K562 (cell line): Measurements from ENCODE around the gene PSMD2. TPM values are rescaled to one million over a fixed set of nuclear protein-coding genes. Genes with fewer than 3 reads are reported as not detected.

Experiments
- ATAC-seq: fragments of 200-7000 bp; cut with Tn5 transposase; 3 replicates; pipeline ENCODE4 v1.9.1; 2020; ENCODE audit warnings: moderate library complexity
- BruUV-seq: library from RNA; stranded (reverse); fragments of 400-500 nt; replicated peaks from 2 replicates; lab custom pipeline; 2021; lab: Mats Ljungman, UMichigan
- CTCF ChIA-PET: fragments of 300-600 bp; formaldehyde crosslinking; extraction: SDS; loops from one replicate; lab custom pipeline; 2021; ENCODE audit warnings: low intra/inter-chr PET ratio; lab: Yijun Ruan, JAX
- POLR2A ChIA-PET: fragments of 300-600, 350-650 bp; sonication (Branson Sonifier 250); formaldehyde crosslinking; extraction: SDS; loops from one replicate; lab custom pipeline; 2021; ENCODE audit warnings: antibody characterized with exemption, inconsistent platforms; lab: Yijun Ruan, JAX
- DNase-seq, 4 experiments: peaks; one replicate each; pipeline versions ENCODE4 v3.0.0 to v3.0.0-alpha.2; 2011 to 2018; ENCODE audit warnings: low spot score in 3 of 4, mixed read lengths in 3 of 4; ENCODE audit errors: extremely low read depth in 1 of 4
- FAIRE-seq: peaks from 2 replicates; lab custom pipeline; 2011; peaks lifted over from hg19 to GRCh38; lab: Jason Lieb, UNC
- H2AFZ ChIP-seq: 2 replicates; pipeline ENCODE4 v1.6.0; 2011; ENCODE audit warnings: low read depth, low read length, control low read depth, inconsistent platforms
- H3K27ac ChIP-seq: fragments of 200-600 bp; 3 replicates; pipeline ENCODE4 v1.8.0; 2011; ENCODE audit warnings: low read depth, mild to moderate bottlenecking, control low read depth, inconsistent platforms, low read length, moderate library complexity, mixed read lengths; ENCODE audit errors: extremely low read depth
- H3K27me3 ChIP-seq, 2 experiments: fragments of 300-600 bp in 1 of 2; 2 replicates in 1 of 2; 3 replicates in 1 of 2; pipeline versions ENCODE4 v1.6.0 to v1.8.0; 2011; ENCODE audit warnings: inconsistent platforms in 2 of 2, low read length in 2 of 2, mild to moderate bottlenecking in 1 of 2, mixed read lengths in 1 of 2, moderate library complexity in 1 of 2; ENCODE audit not compliant: control insufficient read depth in 2 of 2, insufficient read depth in 2 of 2
- H3K36me3 ChIP-seq: fragments of 300-600 bp; 3 replicates; pipeline ENCODE4 v1.8.0; 2011; ENCODE audit warnings: mild to moderate bottlenecking, low read length, inconsistent platforms; ENCODE audit not compliant: control insufficient read depth, insufficient read depth
- H3K4me1 ChIP-seq, 2 experiments: fragments of 200-600 bp in 1 of 2; replicated peaks in 1 of 2; 2 replicates in 1 of 2; 3 replicates in 1 of 2; pipeline versions ENCODE4 v1.5.1 to v1.8.0; 2011; ENCODE audit warnings: inconsistent platforms in 2 of 2, low read length in 2 of 2, mild to moderate bottlenecking in 1 of 2, mixed read lengths in 1 of 2, moderate library complexity in 1 of 2; ENCODE audit not compliant: control insufficient read depth in 2 of 2, insufficient read depth in 2 of 2
- H3K4me2 ChIP-seq: 2 replicates; pipeline ENCODE4 v1.6.1; 2011; ENCODE audit warnings: low read length, control low read depth, inconsistent platforms, mixed read lengths; ENCODE audit not compliant: insufficient read depth
- H3K4me3 ChIP-seq: fragments of 200-600 bp; sonication (generic), shearing (Covaris generic); 2 replicates; pipeline ENCODE4 v1.5.1; 2016; ENCODE audit warnings: control low read depth, inconsistent platforms
- H3K79me2 ChIP-seq: fragments of 200-600 bp; 3 replicates; pipeline ENCODE4 v1.8.0; 2011; ENCODE audit warnings: low read length, inconsistent platforms; ENCODE audit not compliant: control insufficient read depth, insufficient read depth
- H3K9ac ChIP-seq, 2 experiments: 2 replicates each; pipeline versions ENCODE4 v1.6.0 to v1.6.1; 2011; ENCODE audit warnings: low read depth in 2 of 2, low read length in 2 of 2, control low read depth in 1 of 2, inconsistent platforms in 1 of 2, mild to moderate bottlenecking in 1 of 2, mixed read lengths in 1 of 2; ENCODE audit not compliant: insufficient read depth in 1 of 2
- H3K9me1 ChIP-seq: one replicate; pipeline ENCODE4 v1.6.0; 2011; ENCODE audit warnings: inconsistent platforms, mild to moderate bottlenecking, low read length, moderate library complexity; ENCODE audit not compliant: control insufficient read depth, insufficient read depth
- H3K9me3 ChIP-seq: replicated peaks from 2 replicates; pipeline ENCODE4 v1.5.1; 2011; ENCODE audit warnings: low read depth, low read length, inconsistent platforms; ENCODE audit not compliant: control insufficient read depth, insufficient read depth
- H4K20me1 ChIP-seq: replicated peaks from 2 replicates; pipeline ENCODE4 v1.6.1; 2011; ENCODE audit warnings: low read length, inconsistent platforms, mixed read lengths; ENCODE audit not compliant: control insufficient read depth, insufficient read depth
- CBX8 ChIP-seq: fragments of 200-600 bp; sonication (generic); IDR thresholded peaks from 2 replicates; pipeline ENCODE4 v1.6.1; 2012; ENCODE audit warnings: borderline replicate concordance, mixed run types, low read depth, mild to moderate bottlenecking, moderate library complexity, mixed read lengths, low read length, control low read depth, inconsistent platforms; ENCODE audit not compliant: poor library complexity, severe bottlenecking; ENCODE audit errors: extremely low read depth
- EGR1 ChIP-seq: fragments of 450-650 bp; conservative IDR thresholded peaks from 2 replicates; pipeline ENCODE4 v1.6.1; 2017; ENCODE audit warnings: mild to moderate bottlenecking
- RAD21 ChIP-seq, 2 experiments: fragments of 250-450 bp in 1 of 2; fragments of 450-650 bp in 1 of 2; sonication (Bioruptor Pico) in 1 of 2; formaldehyde crosslinking in 1 of 2; IDR thresholded peaks in 1 of 2; conservative IDR thresholded peaks in 1 of 2; 2 replicates each; pipeline versions ENCODE4 v1.4.0 to v1.8.0; 2020 to 2022; ENCODE audit warnings: mild to moderate bottlenecking in 2 of 2, moderate library complexity in 1 of 2
- SMC3 ChIP-seq: conservative IDR thresholded peaks from 2 replicates; pipeline ENCODE4 v1.6.1; 2011; ENCODE audit warnings: low read depth, low read length, improper control_type of control experiment; ENCODE audit not compliant: insufficient read depth
- ZBED1 ChIP-seq: IDR thresholded peaks from 2 replicates; pipeline ENCODE4 v1.6.1; 2014
- ZBTB7A ChIP-seq: IDR thresholded peaks from 2 replicates; pipeline ENCODE4 v1.6.1; 2011; ENCODE audit warnings: low read depth, mild to moderate bottlenecking, low read length, moderate library complexity, borderline replicate concordance; ENCODE audit not compliant: control insufficient read depth
- WGBS: fragments of 100-300 bp; shearing (Covaris generic); methylation state at CpG from one replicate; pipeline ENCODE4 v1.1.6; 2016; ENCODE audit warnings: low coverage, mixed read lengths; ENCODE audit not compliant: insufficient coverage; ENCODE audit errors: missing lambda C conversion rate; 5-methylcytosine and 5-hydroxymethylcytosine counted together
- in situ Hi-C: fragments of 300-500 bp; cut with MboI; formaldehyde crosslinking; loops from 4 replicates; pipeline ENCODE4 v1.15.0; 2018; ENCODE audit warnings: inconsistent platforms, mixed read lengths
- intact Hi-C: fragments of 100-400 bp; cut with micrococcal nuclease; formaldehyde crosslinking; loops from 2 replicates; pipeline ENCODE4 v1.14.2; 2022
- polyA plus RNA-seq, 8 experiments: library from polyadenylated mRNA; depleted of rRNA in 4 of 8; stranded (reverse) in 5 of 8; unstranded in 3 of 8; fragments of >200 nt; fragmentation: Nextera tagmentation in 2 of 8; fragmentation: Illumina TruSeq in 1 of 8; extraction: Ambion mirVana in 2 of 8; extraction: Trizol in 1 of 8; gene quantifications; 2 replicates each; pipeline versions ENCODE4 v1.2.1 to v1.2.3, GENCODE V29; 2011 to 2014; ENCODE audit warnings: inconsistent platforms in 1 of 8, missing spikeins in 1 of 8
- total RNA-seq, 7 experiments: library from RNA; depleted of rRNA in 6 of 7; stranded (reverse); fragments of >200 nt in 6 of 7; fragmentation: Illumina TruSeq in 2 of 7; extraction: Trizol in 2 of 7; gene quantifications; 2 replicates each; pipeline versions ENCODE4 v1.2.1 to v1.2.3, GENCODE V29; 2011 to 2021; ENCODE audit warnings: low replicate concordance in 1 of 7
- TF ChIP-seq, protein P1 (sequence below): fragments of 200-800 bp; sonication (Bioruptor generic); IDR thresholded peaks from 2 replicates; pipeline ENCODE4 v1.6.1; 2017; ENCODE audit warnings: missing genetic modification characterization, missing compliant biosample characterization
- TF ChIP-seq, protein P2 (sequence below), 3 experiments: IDR thresholded peaks in 2 of 3; conservative IDR thresholded peaks in 1 of 3; 2 replicates each; pipeline ENCODE4 v1.5.1; 2011 to 2012; ENCODE audit warnings: low read length in 3 of 3, mild to moderate bottlenecking in 3 of 3, control low read depth in 2 of 3, improper control_type of control experiment in 1 of 3, inconsistent platforms in 1 of 3, low read depth in 1 of 3, mixed read lengths in 1 of 3, moderate library complexity in 1 of 3; ENCODE audit not compliant: insufficient read depth in 2 of 3
- TF ChIP-seq, protein P3 (sequence below): sonication (generic); formaldehyde crosslinking; IDR thresholded peaks from 2 replicates; pipeline ENCODE4 v1.9.0; 2022; ENCODE audit warnings: mild to moderate bottlenecking, missing genetic modification reagents
- TF ChIP-seq, protein P4 (sequence below), 3 experiments: fragments of 200-800 bp in 1 of 3; sonication (Bioruptor generic) in 1 of 3; sonication (generic) in 1 of 3; formaldehyde crosslinking in 1 of 3; IDR thresholded peaks; 2 replicates each; pipeline versions ENCODE4 v1.6.1 to v1.8.0; 2016 to 2022; ENCODE audit warnings: mild to moderate bottlenecking in 2 of 3, missing compliant biosample characterization in 2 of 3, missing genetic modification characterization in 2 of 3, missing genetic modification reagents in 1 of 3

The PSMD2 gene
- total and polyA plus RNA-seq, 9 of the 15 experiments (the other 6 are each of a cell fraction or from before 2014, with no cell fraction given), result 152 to 484 (median 295) TPM

DNA sequence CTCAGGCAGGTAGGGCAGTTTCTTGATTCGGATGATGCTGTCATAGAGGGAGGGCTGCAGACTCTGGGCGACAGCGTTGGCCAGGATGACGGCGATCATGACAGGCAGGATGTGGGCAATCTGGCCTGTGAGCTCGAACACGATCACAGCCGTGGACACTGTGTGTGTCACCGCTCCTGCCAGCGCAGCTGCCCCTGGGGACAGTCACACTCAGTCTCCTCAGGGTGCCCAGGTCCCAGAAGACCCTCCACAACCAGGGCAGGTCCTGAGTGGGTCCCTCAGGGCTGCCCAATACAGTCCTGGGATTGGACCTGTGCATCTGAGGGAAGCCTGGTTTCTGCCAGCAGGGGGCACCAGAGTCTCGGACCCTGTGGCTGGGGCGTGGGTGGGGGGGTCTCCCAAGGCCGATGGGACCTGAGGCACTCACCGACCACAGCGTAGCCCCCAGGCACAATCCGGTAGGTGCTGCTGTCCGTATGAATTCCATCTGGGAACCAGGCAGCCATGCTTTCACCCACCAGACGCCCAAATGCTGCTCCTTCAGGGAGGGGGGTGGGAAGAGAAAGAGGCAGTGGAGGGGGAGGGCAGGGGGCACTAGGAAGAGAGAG lies 55.2 kb downstream of the PSMD2 start:
- Histone ChIP-seq H3K9me3 (no peaks in the 10 kb centered on the region), H3K36me3 (peaks cover 89% of the 10 kb centered on the region; the same call in 2 of the 3 replicates), H3K9ac (peak overlapping the region in 1 of 2 experiments; percentile 66; a peak in 1 of 4 replicates), H4K20me1 (no peaks in the 10 kb centered on the region), H3K4me3 (no peak overlapping the region), H2AFZ (peak overlapping the region; percentile 67; the same call in 1 of the 2 replicates), H3K4me2 (no peak overlapping the region), H3K27me3 (no peaks in the 10 kb centered on the region), H3K27ac (no peak overlapping the region), H3K9me1 (peaks cover 5% of the 10 kb centered on the region), H3K79me2 (peaks cover under 1% of the 10 kb centered on the region; the same call in 2 of the 3 replicates), H3K4me1 (peaks cover 27 to 66% of the 10 kb centered on the region in 2 experiments; a peak in 4 of 5 replicates)
- in situ Hi-C loops, result no loop called here
- BruUV-seq, result no TSS peak
- ATAC-seq (peak; percentile 89), FAIRE-seq (peak; percentile 78), DNase-seq (peak; percentile 73 to 79 (median 76))
- 15% methylated on average over 11 of the region's 18 CpGs for WGBS
- intact Hi-C loops, result no loop called here
- CTCF ChIA-PET, result no interaction called here
- POLR2A ChIA-PET, result interaction anchor here (0.6 to 1.2 kb wide), 5 partner anchors 9 to 1469 kb away, joined by 3 to 6 read pairs (median 4); no protein-coding TSS in a partner anchor
- TF ChIP-seq RAD21 (CRISPR knock-in tag; conservative IDR thresholded peaks at IDR 0.05 in 1 of 2, IDR thresholded peaks at IDR 0.05 in 1 of 2) (peak; percentile 38 to 61), SMC3 (0 out of 2 replicates have a peak, but pooled peaks have one; percentile 25), CBX8 (no peak), ZBED1 (no peak), ZBTB7A (peak; percentile 95), EGR1 (peak; percentile 91)
- TF ChIP-seq, protein P1, sequence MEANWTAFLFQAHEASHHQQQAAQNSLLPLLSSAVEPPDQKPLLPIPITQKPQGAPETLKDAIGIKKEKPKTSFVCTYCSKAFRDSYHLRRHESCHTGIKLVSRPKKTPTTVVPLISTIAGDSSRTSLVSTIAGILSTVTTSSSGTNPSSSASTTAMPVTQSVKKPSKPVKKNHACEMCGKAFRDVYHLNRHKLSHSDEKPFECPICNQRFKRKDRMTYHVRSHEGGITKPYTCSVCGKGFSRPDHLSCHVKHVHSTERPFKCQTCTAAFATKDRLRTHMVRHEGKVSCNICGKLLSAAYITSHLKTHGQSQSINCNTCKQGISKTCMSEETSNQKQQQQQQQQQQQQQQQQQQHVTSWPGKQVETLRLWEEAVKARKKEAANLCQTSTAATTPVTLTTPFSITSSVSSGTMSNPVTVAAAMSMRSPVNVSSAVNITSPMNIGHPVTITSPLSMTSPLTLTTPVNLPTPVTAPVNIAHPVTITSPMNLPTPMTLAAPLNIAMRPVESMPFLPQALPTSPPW (CRISPR knock-in tag), result peak; percentile 69
- TF ChIP-seq, protein P2, sequence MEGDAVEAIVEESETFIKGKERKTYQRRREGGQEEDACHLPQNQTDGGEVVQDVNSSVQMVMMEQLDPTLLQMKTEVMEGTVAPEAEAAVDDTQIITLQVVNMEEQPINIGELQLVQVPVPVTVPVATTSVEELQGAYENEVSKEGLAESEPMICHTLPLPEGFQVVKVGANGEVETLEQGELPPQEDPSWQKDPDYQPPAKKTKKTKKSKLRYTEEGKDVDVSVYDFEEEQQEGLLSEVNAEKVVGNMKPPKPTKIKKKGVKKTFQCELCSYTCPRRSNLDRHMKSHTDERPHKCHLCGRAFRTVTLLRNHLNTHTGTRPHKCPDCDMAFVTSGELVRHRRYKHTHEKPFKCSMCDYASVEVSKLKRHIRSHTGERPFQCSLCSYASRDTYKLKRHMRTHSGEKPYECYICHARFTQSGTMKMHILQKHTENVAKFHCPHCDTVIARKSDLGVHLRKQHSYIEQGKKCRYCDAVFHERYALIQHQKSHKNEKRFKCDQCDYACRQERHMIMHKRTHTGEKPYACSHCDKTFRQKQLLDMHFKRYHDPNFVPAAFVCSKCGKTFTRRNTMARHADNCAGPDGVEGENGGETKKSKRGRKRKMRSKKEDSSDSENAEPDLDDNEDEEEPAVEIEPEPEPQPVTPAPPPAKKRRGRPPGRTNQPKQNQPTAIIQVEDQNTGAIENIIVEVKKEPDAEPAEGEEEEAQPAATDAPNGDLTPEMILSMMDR (IDR thresholded peaks at IDR 0.05 in 2 of 3, conservative IDR thresholded peaks at IDR 0.05 in 1 of 3; ENCODE audit: insufficient read depth in 2 of 3, low read depth in 1 of 3, low read length in 3 of 3), result peak; percentile 75 to 82 (median 77)
- TF ChIP-seq, protein P3, sequence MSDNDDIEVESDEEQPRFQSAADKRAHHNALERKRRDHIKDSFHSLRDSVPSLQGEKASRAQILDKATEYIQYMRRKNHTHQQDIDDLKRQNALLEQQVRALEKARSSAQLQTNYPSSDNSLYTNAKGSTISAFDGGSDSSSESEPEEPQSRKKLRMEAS, result no peak
- TF ChIP-seq, protein P4, sequence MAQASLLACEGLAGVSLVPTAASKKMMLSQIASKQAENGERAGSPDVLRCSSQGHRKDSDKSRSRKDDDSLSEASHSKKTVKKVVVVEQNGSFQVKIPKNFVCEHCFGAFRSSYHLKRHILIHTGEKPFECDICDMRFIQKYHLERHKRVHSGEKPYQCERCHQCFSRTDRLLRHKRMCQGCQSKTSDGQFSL (CRISPR knock-in tag; IDR thresholded peaks at IDR 0.05), result peak; percentile 89
- TF ChIP-seq, protein P4 (tag; IDR thresholded peaks at IDR 0.05), result no peak; a peak in 1 of 4 replicates
